Stomach (tissue), 4 donors: ENCODE measurements around the gene HLA-E.

Experiments used
- EP300 ChIP-seq: sonication (generic); formaldehyde crosslinking; IDR thresholded peaks from one replicate; pipeline ENCODE4 v1.6.1; 2017; ENCODE audit warnings: antibody characterized with exemption
- POLR2A ChIP-seq, 4 donors: fragments of 450-650 bp; IDR thresholded peaks; one replicate each; pipeline ENCODE4 v1.6.1; 2016; ENCODE audit warnings: antibody characterized with exemption in 4 of 4, control low read depth in 2 of 4, mild to moderate bottlenecking in 1 of 4, moderate library complexity in 1 of 4
- POLR2AphosphoS5 ChIP-seq, 3 donors: sonication (generic); formaldehyde crosslinking; IDR thresholded peaks; one replicate each; pipeline ENCODE4 v1.6.1; 2016; ENCODE audit warnings: antibody characterized with exemption in 3 of 3
- TF ChIP-seq, protein P1 (sequence below), 7 experiments: fragments of 450-650 bp in 4 of 7; fragments of 200-600 bp in 3 of 7; sonication (generic) in 3 of 7; IDR thresholded peaks; one replicate each; pipeline ENCODE4 v1.5.1; 2016 to 2019; ENCODE audit warnings: antibody characterized with exemption in 7 of 7, control low read depth in 2 of 7, mild to moderate bottlenecking in 1 of 7

DNA sequence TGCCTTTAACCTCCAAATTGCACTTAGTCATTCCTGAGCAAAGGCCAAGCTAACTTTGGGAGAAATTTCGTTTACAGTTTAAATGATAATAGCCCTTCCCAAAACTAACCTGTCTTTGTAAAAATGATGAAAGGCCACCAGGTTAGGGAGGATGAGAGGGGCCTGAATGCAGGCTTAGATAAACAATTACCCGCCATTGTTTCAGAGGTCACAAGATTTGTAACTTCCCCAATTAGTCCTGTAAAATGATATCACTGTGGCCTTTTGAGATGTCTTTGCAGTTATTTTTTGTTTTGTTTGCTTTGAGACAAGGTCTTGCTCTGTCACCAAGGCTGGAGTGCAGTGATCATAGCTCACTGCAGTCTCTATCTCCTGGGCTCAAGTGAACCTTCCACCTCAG lies 40.7 kb downstream of the HLA-E start:
- TF ChIP-seq, protein P1, sequence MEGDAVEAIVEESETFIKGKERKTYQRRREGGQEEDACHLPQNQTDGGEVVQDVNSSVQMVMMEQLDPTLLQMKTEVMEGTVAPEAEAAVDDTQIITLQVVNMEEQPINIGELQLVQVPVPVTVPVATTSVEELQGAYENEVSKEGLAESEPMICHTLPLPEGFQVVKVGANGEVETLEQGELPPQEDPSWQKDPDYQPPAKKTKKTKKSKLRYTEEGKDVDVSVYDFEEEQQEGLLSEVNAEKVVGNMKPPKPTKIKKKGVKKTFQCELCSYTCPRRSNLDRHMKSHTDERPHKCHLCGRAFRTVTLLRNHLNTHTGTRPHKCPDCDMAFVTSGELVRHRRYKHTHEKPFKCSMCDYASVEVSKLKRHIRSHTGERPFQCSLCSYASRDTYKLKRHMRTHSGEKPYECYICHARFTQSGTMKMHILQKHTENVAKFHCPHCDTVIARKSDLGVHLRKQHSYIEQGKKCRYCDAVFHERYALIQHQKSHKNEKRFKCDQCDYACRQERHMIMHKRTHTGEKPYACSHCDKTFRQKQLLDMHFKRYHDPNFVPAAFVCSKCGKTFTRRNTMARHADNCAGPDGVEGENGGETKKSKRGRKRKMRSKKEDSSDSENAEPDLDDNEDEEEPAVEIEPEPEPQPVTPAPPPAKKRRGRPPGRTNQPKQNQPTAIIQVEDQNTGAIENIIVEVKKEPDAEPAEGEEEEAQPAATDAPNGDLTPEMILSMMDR (IDR thresholded peaks at IDR 0.05) = no peak
- no peak for TF ChIP-seq POLR2A (IDR thresholded peaks at IDR 0.05)
- no peak for TF ChIP-seq POLR2AphosphoS5 (IDR thresholded peaks at IDR 0.05)
- TF ChIP-seq EP300 = no peak
